CD4-positive, alpha-beta T cell treated with Interleukin-15 for 4 hours (primary cell): Measurements from ENCODE around the gene TTC34.
"Not testable (repeated sequence)": the region's sequence is repeated elsewhere in the genome, so short reads cannot be mapped to it uniquely, and the experiment has no call there.

Experiments
- DNase-seq: peaks from one replicate; pipeline ENCODE4 v3.0.0-alpha.2; 2020; ENCODE audit warnings: low spot score

The TTC34 gene

GRCh38 chr1:2757519-2757918 lies 44.0 kb downstream of the TTC34 start:
- DNase-seq = not testable (repeated sequence)

GRCh38 chr1:2755426-2755825 lies 46.1 kb downstream of the TTC34 start:
- not testable (repeated sequence) for DNase-seq

- DNase-seq = not testable (repeated sequence)
Measured at GRCh38 chr1:2754597-2754996, 46.9 kb downstream of the TTC34 start.

- DNase-seq = not testable (repeated sequence)
Measured at GRCh38 chr1:2752503-2752902, 49.0 kb downstream of the TTC34 start.

- DNase-seq = not testable (repeated sequence)
Measured at GRCh38 chr1:2751866-2752265, 49.6 kb downstream of the TTC34 start.

GRCh38 chr1:2750766-2751730 lies 50.4 kb downstream of the TTC34 start:
- not testable (repeated sequence) for DNase-seq

- not testable (repeated sequence) for DNase-seq
Measured at GRCh38 chr1:2750041-2750680, 51.3 kb downstream of the TTC34 start.

GRCh38 chr1:2748626-2749025 lies 52.9 kb downstream of the TTC34 start:
- DNase-seq = not testable (repeated sequence)

- DNase-seq = not testable (repeated sequence)
Measured at GRCh38 chr1:2694796-2695195, 106.7 kb downstream of the TTC34 start.

- not testable (repeated sequence) for DNase-seq
Measured at GRCh38 chr1:2690180-2690579, 111.3 kb downstream of the TTC34 start.

GRCh38 chr1:2688336-2688665 lies 113.2 kb downstream of the TTC34 start:
- not testable (repeated sequence) for DNase-seq

- DNase-seq = not testable (repeated sequence)
Measured at GRCh38 chr1:2687638-2688335, 113.7 kb downstream of the TTC34 start.

GRCh38 chr1:2687174-2687591 lies 114.3 kb downstream of the TTC34 start:
- not testable (repeated sequence) for DNase-seq

GRCh38 chr1:2686091-2686863 lies 115.2 kb downstream of the TTC34 start:
- DNase-seq = not testable (repeated sequence)

GRCh38 chr1:2685671-2686070 lies 115.8 kb downstream of the TTC34 start:
- not testable (repeated sequence) for DNase-seq

GRCh38 chr1:2684878-2685277 lies 116.6 kb downstream of the TTC34 start:
- DNase-seq = not testable (repeated sequence)

GRCh38 chr1:2684000-2684399 lies 117.5 kb downstream of the TTC34 start:
- not testable (repeated sequence) for DNase-seq

GRCh38 chr1:2683321-2683741 lies 118.2 kb downstream of the TTC34 start:
- not testable (repeated sequence) for DNase-seq

- DNase-seq = not testable (repeated sequence)
Measured at GRCh38 chr1:2682879-2683278, 118.6 kb downstream of the TTC34 start.

- DNase-seq = not testable (repeated sequence)
Measured at GRCh38 chr1:2676726-2677125, 124.8 kb downstream of the TTC34 start.

GRCh38 chr1:2671656-2672055 lies 129.8 kb downstream of the TTC34 start:
- DNase-seq = not testable (repeated sequence)
